Stomach (tissue), 9 donors: ENCODE measurements around the gene ZKSCAN3. TPM values are rescaled to one million over a fixed set of nuclear protein-coding genes. Genes with fewer than 3 reads are reported as not detected.
"Not testable (repeated sequence)": the region's sequence is repeated elsewhere in the genome, so short reads cannot be mapped to it uniquely, and the experiment has no call there.

Experiments
- DNase-seq, 2 donors: peaks; one replicate each; pipeline versions ENCODE4 v3.0.0 to v3.0.0-alpha.2; 2013 to 2019
- H3K27ac ChIP-seq, 5 donors: fragments of 200-600 bp in 4 of 5; sonication (generic) in 4 of 5; one replicate each; pipeline ENCODE4 v1.5.1; 2013 to 2019; ENCODE audit warnings: mild to moderate bottlenecking in 1 of 5, moderate library complexity in 1 of 5
- H3K27me3 ChIP-seq, 3 donors: fragments of 200-600 bp; sonication (generic); one replicate each; pipeline ENCODE4 v1.5.1; 2017 to 2019; ENCODE audit warnings: mixed run types in 1 of 3
- H3K36me3 ChIP-seq, 4 donors: fragments of 200-600 bp; sonication (generic); 1 replicate in 3 of 4; 2 replicates in 1 of 4; pipeline ENCODE4 v1.5.1; 2016 to 2019
- H3K4me1 ChIP-seq, 4 donors: fragments of 200-600 bp; sonication (generic); one replicate each; pipeline ENCODE4 v1.5.1; 2016 to 2019
- H3K4me3 ChIP-seq, 4 donors: fragments of 200-600 bp; sonication (generic) in 3 of 4; one replicate each; pipeline ENCODE4 v1.5.1; 2016 to 2019; ENCODE audit warnings: mild to moderate bottlenecking in 1 of 4
- H3K9me3 ChIP-seq, 4 donors: fragments of 200-600 bp; sonication (generic); one replicate each; pipeline ENCODE4 v1.5.1; 2016 to 2019
- EP300 ChIP-seq: sonication (generic); formaldehyde crosslinking; IDR thresholded peaks from one replicate; pipeline ENCODE4 v1.6.1; 2017; ENCODE audit warnings: antibody characterized with exemption
- POLR2A ChIP-seq, 4 donors: fragments of 450-650 bp; IDR thresholded peaks; one replicate each; pipeline ENCODE4 v1.6.1; 2016; ENCODE audit warnings: antibody characterized with exemption in 4 of 4, control low read depth in 2 of 4, mild to moderate bottlenecking in 1 of 4, moderate library complexity in 1 of 4
- POLR2AphosphoS5 ChIP-seq, 3 donors: sonication (generic); formaldehyde crosslinking; IDR thresholded peaks; one replicate each; pipeline ENCODE4 v1.6.1; 2016; ENCODE audit warnings: antibody characterized with exemption in 3 of 3
- WGBS, 5 donors: extraction: QIAGEN DNeasy Blood & Tissue Kit in 3 of 5; methylation state at CpG; one replicate each; pipeline versions ENCODE4 v1.1.5 to v1.1.7; 2013 to 2018; 5-methylcytosine and 5-hydroxymethylcytosine counted together
- intact Hi-C: fragments of 100-400 bp; cut with DNase I; formaldehyde crosslinking; loops from one replicate; pipeline ENCODE4 v1.15.1; 2023; ENCODE audit warnings: low total_unique reads
- polyA plus RNA-seq, 3 donors: library from polyadenylated mRNA; stranded (reverse); fragments of 200-250 nt; gene quantifications; one replicate each; pipeline ENCODE4 v1.2.3, GENCODE V29; 2013
- total RNA-seq, 5 donors: library from RNA; depleted of rRNA; stranded (reverse); fragments of >200 nt; gene quantifications; one replicate each; pipeline versions ENCODE4 v1.1.0 to v1.2.3, GENCODE V29; 2014 to 2016
- TF ChIP-seq, protein P1 (sequence below), 7 experiments: fragments of 450-650 bp in 4 of 7; fragments of 200-600 bp in 3 of 7; sonication (generic) in 3 of 7; IDR thresholded peaks; one replicate each; pipeline ENCODE4 v1.5.1; 2016 to 2019; ENCODE audit warnings: antibody characterized with exemption in 7 of 7, control low read depth in 2 of 7, mild to moderate bottlenecking in 1 of 7
- donor health status: healthy with polysubstance abuse.
- donor health status: Bipolar disorder and iron deficiency.
- donor health status: healthy.

Gene ZKSCAN3
- total and polyA plus RNA-seq, 8 donors = 0.61 to 31.2 (median 3.2) TPM

- TF ChIP-seq, protein P1, sequence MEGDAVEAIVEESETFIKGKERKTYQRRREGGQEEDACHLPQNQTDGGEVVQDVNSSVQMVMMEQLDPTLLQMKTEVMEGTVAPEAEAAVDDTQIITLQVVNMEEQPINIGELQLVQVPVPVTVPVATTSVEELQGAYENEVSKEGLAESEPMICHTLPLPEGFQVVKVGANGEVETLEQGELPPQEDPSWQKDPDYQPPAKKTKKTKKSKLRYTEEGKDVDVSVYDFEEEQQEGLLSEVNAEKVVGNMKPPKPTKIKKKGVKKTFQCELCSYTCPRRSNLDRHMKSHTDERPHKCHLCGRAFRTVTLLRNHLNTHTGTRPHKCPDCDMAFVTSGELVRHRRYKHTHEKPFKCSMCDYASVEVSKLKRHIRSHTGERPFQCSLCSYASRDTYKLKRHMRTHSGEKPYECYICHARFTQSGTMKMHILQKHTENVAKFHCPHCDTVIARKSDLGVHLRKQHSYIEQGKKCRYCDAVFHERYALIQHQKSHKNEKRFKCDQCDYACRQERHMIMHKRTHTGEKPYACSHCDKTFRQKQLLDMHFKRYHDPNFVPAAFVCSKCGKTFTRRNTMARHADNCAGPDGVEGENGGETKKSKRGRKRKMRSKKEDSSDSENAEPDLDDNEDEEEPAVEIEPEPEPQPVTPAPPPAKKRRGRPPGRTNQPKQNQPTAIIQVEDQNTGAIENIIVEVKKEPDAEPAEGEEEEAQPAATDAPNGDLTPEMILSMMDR (IDR thresholded peaks at IDR 0.05) = peak in 3 of 7 experiments; percentile 34 to 46 (median 35)
- peak; percentile 25 to 73 (median 71) for TF ChIP-seq POLR2AphosphoS5 (IDR thresholded peaks at IDR 0.05)
- no peak for TF ChIP-seq POLR2A (IDR thresholded peaks at IDR 0.05)
- no peak for TF ChIP-seq EP300
- Histone ChIP-seq H3K27me3 (peaks cover 0 to 3% (median 0%) of the 10 kb centered on the region in 3 donors), H3K4me1 (peaks cover 5 to 44% (median 23%) of the 10 kb centered on the region in 4 donors), H3K9me3 (no peaks in the 10 kb centered on the region), H3K36me3 (peaks cover 0 to 34% (median 21%) of the 10 kb centered on the region in 4 donors), H3K4me3 (peak within 1 kb of the TSS; percentile 74 to 94 (median 82)), H3K27ac (peak within 1 kb of the TSS; percentile 1 to 72 (median 69))
- DNase-seq = peak; percentile 78 to 96
- intact Hi-C loops = no loop called here
- 0 to 3% (median 1%) methylated on average over 27 to 49 of the region's 49 CpGs for WGBS, 5 donors
Observed at GRCh38 chr6:28399350-28400121, 49.8 kb downstream of the ZKSCAN3 start, which contains the start of gene ZSCAN12. Gene ZSCAN12, minus strand, starts transcription at chr6:28399747. Its CDS starts 1,342 bp downstream, at chr6:28398405.

- no peak for DNase-seq
- H3K4me3 ChIP-seq = peak overlapping the region; percentile 74 to 94 (median 82)
- no peaks in the 10 kb centered on the region for H3K9me3 ChIP-seq
- H3K27ac ChIP-seq = peak overlapping the region in 4 of 5 donors; percentile 6 to 72 (median 70)
- peaks cover 0 to 8% (median 0%) of the 10 kb centered on the region in 3 donors for H3K27me3 ChIP-seq
- TF ChIP-seq, protein P1 (IDR thresholded peaks at IDR 0.05) = no peak
- TF ChIP-seq POLR2A (IDR thresholded peaks at IDR 0.05) (no peak), POLR2AphosphoS5 (IDR thresholded peaks at IDR 0.05) (no peak), EP300 (no peak)
- intact Hi-C loops = no loop called here
- peaks cover 5 to 39% (median 23%) of the 10 kb centered on the region in 4 donors for H3K4me1 ChIP-seq
- 23 to 34% (median 25%) methylated on average over 8 of the region's 8 CpGs for WGBS, 5 donors
- H3K36me3 ChIP-seq = peaks cover 0 to 29% (median 19%) of the 10 kb centered on the region in 4 donors
Observed at GRCh38 chr6:28400122-28400451, 50.3 kb downstream of the ZKSCAN3 start.

GRCh38 chr6:28401172-28401571 is 51.4 kb downstream of the ZKSCAN3 start:
- no peak for DNase-seq
- Histone ChIP-seq H3K4me1 (peaks cover 5 to 30% (median 17%) of the 10 kb centered on the region in 4 donors), H3K9me3 (no peaks in the 10 kb centered on the region), H3K27me3 (peaks cover 0 to 14% (median 0%) of the 10 kb centered on the region in 3 donors), H3K36me3 (peaks cover 0 to 20% (median 14%) of the 10 kb centered on the region in 4 donors), H3K27ac (no peak overlapping the region), H3K4me3 (no peak overlapping the region)
- 72 to 92% (median 73%) methylated on average over 1 of the region's 1 CpG for WGBS, 5 donors
- intact Hi-C loops = no loop called here
- TF ChIP-seq POLR2A (IDR thresholded peaks at IDR 0.05) (no peak), EP300 (no peak), POLR2AphosphoS5 (IDR thresholded peaks at IDR 0.05) (no peak)
- TF ChIP-seq, protein P1 (IDR thresholded peaks at IDR 0.05) = no peak

DNA sequence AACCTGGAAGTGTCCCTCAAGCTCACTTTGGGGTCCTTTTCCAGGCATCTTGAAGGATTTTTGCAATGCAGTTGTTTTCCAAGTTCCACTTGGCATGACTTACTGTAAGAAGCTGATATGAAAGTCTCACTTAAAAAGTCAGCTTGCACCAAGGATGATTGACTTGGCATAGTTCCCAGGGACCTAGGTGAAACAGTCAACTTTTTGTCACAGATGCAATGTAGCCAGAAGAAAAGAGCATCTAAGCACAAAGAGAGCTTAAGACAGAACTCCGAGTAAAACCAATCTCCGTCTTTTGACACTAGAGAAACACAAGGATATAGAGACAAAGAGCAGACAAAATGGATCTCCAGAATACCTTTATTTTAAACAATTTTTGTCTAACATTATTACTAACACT is 52.5 kb downstream of the ZKSCAN3 start:
- 54 to 79% (median 74%) methylated on average over 2 of the region's 2 CpGs for WGBS, 5 donors
- intact Hi-C loops = no loop called here

GRCh38 chr6:28403923-28404322 is 54.2 kb downstream of the ZKSCAN3 start:
- 80 to 93% (median 87%) methylated on average over 4 to 5 of the region's 5 CpGs for WGBS, 5 donors
- DNase-seq, H3K4me3 ChIP-seq, H3K27ac ChIP-seq, H3K4me1 ChIP-seq, intact Hi-C loops, H3K36me3 ChIP-seq, H3K9me3 ChIP-seq: not testable (repeated sequence)
- H3K27me3 ChIP-seq = peaks cover 0 to 23% (median 0%) of the 10 kb centered on the region in 3 donors

More for the DNA sequence above, 52.5 kb downstream of the ZKSCAN3 start:
- Histone ChIP-seq H3K36me3 (peaks cover 0 to 10% (median 5%) of the 10 kb centered on the region in 4 donors), H3K4me1 (peaks cover 0 to 20% (median 12%) of the 10 kb centered on the region in 4 donors), H3K4me3 (no peak overlapping the region), H3K9me3 (no peaks in the 10 kb centered on the region), H3K27me3 (peaks cover 0 to 20% (median 0%) of the 10 kb centered on the region in 3 donors), H3K27ac (no peak overlapping the region)
- TF ChIP-seq POLR2A (IDR thresholded peaks at IDR 0.05) = no peak
- no peak for TF ChIP-seq EP300
- TF ChIP-seq, protein P1 (IDR thresholded peaks at IDR 0.05) = no peak
- TF ChIP-seq POLR2AphosphoS5 (IDR thresholded peaks at IDR 0.05) = no peak
- DNase-seq = no peak
